Adipocyte (in vitro differentiated cells): ENCODE results near the gene ARAP1.

Experiments
- DNase-seq: peaks from one replicate; pipeline ENCODE4 v3.0.0-alpha.2; 2015; ENCODE audit warnings: low read depth
- H3K27me3 ChIP-seq: replicated peaks from 2 replicates; pipeline ENCODE4 v1.7.0; 2013; ENCODE audit warnings: mild to moderate bottlenecking, low read length, moderate library complexity; ENCODE audit not compliant: control insufficient read depth, insufficient read depth
- H3K36me3 ChIP-seq: 2 replicates; pipeline ENCODE4 v1.7.0; 2013; ENCODE audit warnings: low read length, mild to moderate bottlenecking, moderate library complexity; ENCODE audit not compliant: control insufficient read depth, insufficient read depth, severe bottlenecking
- H3K4me1 ChIP-seq: 2 replicates; pipeline ENCODE4 v1.7.0; 2013; ENCODE audit warnings: mild to moderate bottlenecking, low read length, moderate library complexity; ENCODE audit not compliant: control insufficient read depth, insufficient read depth
- H3K4me3 ChIP-seq: 2 replicates; pipeline ENCODE4 v1.7.0; 2013; ENCODE audit warnings: mild to moderate bottlenecking, low read length, moderate library complexity
- H3K9ac ChIP-seq: 2 replicates; pipeline ENCODE4 v1.7.0; 2013; ENCODE audit warnings: mild to moderate bottlenecking, low read length, moderate library complexity
- H3K9me3 ChIP-seq: 2 replicates; pipeline ENCODE4 v1.7.0; 2013; ENCODE audit warnings: mild to moderate bottlenecking, low read length, moderate library complexity; ENCODE audit not compliant: control insufficient read depth

The ARAP1 gene

GRCh38 chr11:72755713-72756285 is 3.6 kb upstream of the ARAP1 start:
- Histone ChIP-seq H3K9me3 (no peaks in the 10 kb centered on the region), H3K27me3 (no peaks in the 10 kb centered on the region), H3K36me3 (no peaks in the 10 kb centered on the region), H3K4me1 (peaks cover 14% of the 10 kb centered on the region), H3K4me3 (no peak overlapping the region), H3K9ac (no peak overlapping the region)
- no peak for DNase-seq

- Histone ChIP-seq H3K27me3 (no peaks in the 10 kb centered on the region), H3K4me3 (no peak overlapping the region), H3K9ac (no peak overlapping the region), H3K9me3 (no peaks in the 10 kb centered on the region), H3K36me3 (no peaks in the 10 kb centered on the region), H3K4me1 (peaks cover 14% of the 10 kb centered on the region)
- no peak for DNase-seq
These were observed 2.4 kb upstream of the ARAP1 start for GRCh38 chr11:72754544-72755155.

GRCh38 chr11:72754149-72754543 is 1.9 kb upstream of the ARAP1 start:
- H3K9me3 ChIP-seq: no peaks in the 10 kb centered on the region
- no peaks in the 10 kb centered on the region for H3K36me3 ChIP-seq
- peaks cover 14% of the 10 kb centered on the region for H3K4me1 ChIP-seq
- H3K4me3 ChIP-seq: no peak overlapping the region
- no peak for DNase-seq
- no peak overlapping the region for H3K9ac ChIP-seq
- no peaks in the 10 kb centered on the region for H3K27me3 ChIP-seq

GRCh38 chr11:72753341-72754148 is 1.3 kb upstream of the ARAP1 start:
- Histone ChIP-seq H3K36me3 (no peaks in the 10 kb centered on the region), H3K9me3 (no peaks in the 10 kb centered on the region), H3K4me1 (peaks cover 14% of the 10 kb centered on the region), H3K27me3 (no peaks in the 10 kb centered on the region), H3K9ac (no peak overlapping the region), H3K4me3 (no peak overlapping the region)
- DNase-seq: peak; percentile 12

GRCh38 chr11:72751116-72752087 is 806 bp downstream of the ARAP1 start:
- Histone ChIP-seq H3K4me3 (peak overlapping the region; percentile 95), H3K4me1 (peaks cover 14% of the 10 kb centered on the region)
- no peak for DNase-seq

GRCh38 chr11:72750556-72751115 is 1.6 kb downstream of the ARAP1 start:
- no peaks in the 10 kb centered on the region for H3K36me3 ChIP-seq

More at GRCh38 chr11:72751116-72752087, 806 bp downstream of the ARAP1 start:
- Histone ChIP-seq H3K36me3 (no peaks in the 10 kb centered on the region), H3K9me3 (no peaks in the 10 kb centered on the region), H3K9ac (peak overlapping the region; percentile 95), H3K27me3 (no peaks in the 10 kb centered on the region)

GRCh38 chr11:72750086-72750485 is 2.1 kb downstream of the ARAP1 start:
- DNase-seq: no peak
- H3K9me3 ChIP-seq: no peaks in the 10 kb centered on the region
- no peak overlapping the region for H3K9ac ChIP-seq
- H3K4me3 ChIP-seq: no peak overlapping the region
- H3K36me3 ChIP-seq: no peaks in the 10 kb centered on the region
- H3K4me1 ChIP-seq: peaks cover 14% of the 10 kb centered on the region
- H3K27me3 ChIP-seq: no peaks in the 10 kb centered on the region

More at GRCh38 chr11:72750556-72751115, 1.6 kb downstream of the ARAP1 start:
- Histone ChIP-seq H3K27me3 (no peaks in the 10 kb centered on the region), H3K9me3 (no peaks in the 10 kb centered on the region), H3K4me3 (peak overlapping the region; percentile 95), H3K4me1 (peaks cover 14% of the 10 kb centered on the region), H3K9ac (no peak overlapping the region)
- no peak for DNase-seq

GRCh38 chr11:72747289-72747855 is 4.8 kb downstream of the ARAP1 start:
- peaks cover 7% of the 10 kb centered on the region for H3K4me1 ChIP-seq
- no peak overlapping the region for H3K9ac ChIP-seq

GRCh38 chr11:72746821-72747220 is 5.4 kb downstream of the ARAP1 start:
- Histone ChIP-seq H3K4me1 (peaks cover 12% of the 10 kb centered on the region), H3K36me3 (no peaks in the 10 kb centered on the region), H3K9ac (no peak overlapping the region), H3K4me3 (no peak overlapping the region), H3K27me3 (no peaks in the 10 kb centered on the region), H3K9me3 (no peaks in the 10 kb centered on the region)
- no peak for DNase-seq

More at GRCh38 chr11:72747289-72747855, 4.8 kb downstream of the ARAP1 start:
- no peaks in the 10 kb centered on the region for H3K36me3 ChIP-seq
- no peak overlapping the region for H3K4me3 ChIP-seq
- H3K9me3 ChIP-seq: no peaks in the 10 kb centered on the region
- no peaks in the 10 kb centered on the region for H3K27me3 ChIP-seq
- DNase-seq: no peak

GRCh38 chr11:72745925-72746550 is 6.2 kb downstream of the ARAP1 start:
- no peaks in the 10 kb centered on the region for H3K9me3 ChIP-seq
- H3K4me1 ChIP-seq: peaks cover 9% of the 10 kb centered on the region
- DNase-seq: no peak
- H3K36me3 ChIP-seq: no peaks in the 10 kb centered on the region
- H3K9ac ChIP-seq: no peak overlapping the region
- no peaks in the 10 kb centered on the region for H3K27me3 ChIP-seq
- H3K4me3 ChIP-seq: no peak overlapping the region
